ENCODE data around the gene ZNF469.

DNA sequence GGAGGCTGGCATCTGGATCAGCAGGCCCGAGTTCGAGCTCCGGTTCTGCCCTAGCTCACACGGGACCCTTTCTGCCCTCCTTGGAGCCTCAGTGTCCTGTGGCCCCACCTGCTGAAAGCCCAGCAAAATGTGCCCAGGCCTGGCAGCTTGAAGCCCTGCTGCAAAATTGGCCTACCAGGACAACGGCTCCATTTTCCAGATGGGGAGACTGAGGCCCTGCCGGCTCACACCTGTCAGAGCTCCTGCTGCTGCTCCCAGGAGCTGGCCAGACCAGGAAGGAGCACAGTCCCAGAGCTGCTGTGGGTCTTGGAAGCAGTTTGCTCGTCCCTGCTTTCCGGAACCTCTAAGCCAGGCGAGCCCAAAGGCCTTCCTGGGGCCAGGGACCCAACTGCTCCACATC lies 17.4 kb downstream of the ZNF469 start:
- no peak for TF ChIP-seq EP300 (IDR thresholded peaks at IDR 0.05; ENCODE audit: low read depth)
- TF ChIP-seq CTCF (IDR thresholded peaks at IDR 0.05): no peak
- no peak for TF ChIP-seq POLR2A (IDR thresholded peaks at IDR 0.05)
- no peak for TF ChIP-seq POLR2AphosphoS5 (IDR thresholded peaks at IDR 0.05)

Measured in transverse colon (tissue), 4 donors.